GM12891 (cell line): Measurements from ENCODE around the gene ADD1.

Experiments
- DNase-seq: peaks from one replicate; pipeline ENCODE4 v3.0.0; 2011; ENCODE audit warnings: low spot score; ENCODE audit not compliant: insufficient read length
- FAIRE-seq: peaks from 2 replicates; lab custom pipeline; 2011; peaks lifted over from hg19 to GRCh38; lab: Jason Lieb, UNC
- PAX5 ChIP-seq: IDR thresholded peaks from 2 replicates; pipeline ENCODE4 v1.6.1; 2011; ENCODE audit warnings: low read length, moderate library complexity, mild to moderate bottlenecking; ENCODE audit not compliant: insufficient read depth, severe bottlenecking
- POLR2A ChIP-seq: IDR thresholded peaks from 2 replicates; pipeline ENCODE4 v1.6.1; 2011; ENCODE audit warnings: low read depth, low read length, control low read depth
- POLR2AphosphoS5 ChIP-seq: IDR thresholded peaks from 2 replicates; pipeline ENCODE4 v1.6.1; 2011; ENCODE audit warnings: low read depth, low read length, control low read depth
- POU2F2 ChIP-seq: IDR thresholded peaks from 2 replicates; pipeline ENCODE4 v1.6.1; 2011; ENCODE audit warnings: low read depth, mild to moderate bottlenecking, control low read depth, low read length, moderate library complexity
- SPI1 ChIP-seq: IDR thresholded peaks from 2 replicates; pipeline ENCODE4 v1.6.1; 2011; ENCODE audit warnings: low read depth, low read length, control low read depth
- TAF1 ChIP-seq: IDR thresholded peaks from 2 replicates; pipeline ENCODE4 v1.6.1; 2011; ENCODE audit warnings: low read depth, low read length, control low read depth

The ADD1 gene

DNA sequence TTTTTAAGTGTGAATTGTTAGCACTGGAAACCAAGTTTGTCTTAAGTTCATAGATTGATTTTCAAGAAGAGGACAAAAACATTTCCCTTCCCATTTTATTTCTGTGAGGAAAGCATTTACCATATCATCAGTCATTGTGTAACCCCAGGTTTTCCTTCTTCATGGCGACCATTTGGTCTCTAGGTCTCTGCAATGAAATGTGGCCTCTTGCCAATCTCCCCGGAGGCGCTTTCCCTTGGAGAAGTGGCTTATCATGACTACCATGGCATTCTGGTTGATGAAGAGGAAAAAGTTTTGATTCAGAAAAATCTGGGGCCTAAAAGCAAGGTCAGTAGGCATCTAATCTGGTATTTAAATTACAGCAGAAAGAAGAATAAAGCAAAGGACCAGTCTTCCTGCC is 54.4 kb downstream of the ADD1 start:
- no peak for FAIRE-seq
- no peak for DNase-seq
- TF ChIP-seq TAF1 (no peak), SPI1 (no peak), POU2F2 (no peak), POLR2AphosphoS5 (no peak), PAX5 (no peak), POLR2A (no peak)

DNA sequence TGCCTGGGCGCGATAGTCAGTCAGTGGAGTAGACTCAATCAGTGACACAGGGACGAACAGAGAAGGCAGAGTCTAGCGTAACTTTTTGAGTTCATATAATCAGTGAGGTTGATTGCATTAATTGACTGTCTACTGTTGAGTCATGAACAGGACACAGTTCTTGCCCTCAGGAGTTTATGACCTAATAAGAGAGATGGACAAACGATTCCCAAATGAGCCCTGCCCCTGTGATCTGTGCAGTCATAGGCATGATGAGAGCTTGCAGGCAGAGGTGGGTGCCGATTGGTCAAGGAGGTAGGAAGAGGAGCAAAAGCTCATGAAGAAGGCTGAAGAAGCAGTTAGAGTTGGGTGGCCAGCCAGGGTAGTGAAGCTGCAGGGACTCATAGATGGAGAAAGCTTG is 57.1 kb downstream of the ADD1 start:
- TF ChIP-seq POU2F2 (no peak), PAX5 (no peak), POLR2A (no peak), SPI1 (no peak), TAF1 (no peak), POLR2AphosphoS5 (no peak)
- DNase-seq: no peak
- no peak for FAIRE-seq

DNA sequence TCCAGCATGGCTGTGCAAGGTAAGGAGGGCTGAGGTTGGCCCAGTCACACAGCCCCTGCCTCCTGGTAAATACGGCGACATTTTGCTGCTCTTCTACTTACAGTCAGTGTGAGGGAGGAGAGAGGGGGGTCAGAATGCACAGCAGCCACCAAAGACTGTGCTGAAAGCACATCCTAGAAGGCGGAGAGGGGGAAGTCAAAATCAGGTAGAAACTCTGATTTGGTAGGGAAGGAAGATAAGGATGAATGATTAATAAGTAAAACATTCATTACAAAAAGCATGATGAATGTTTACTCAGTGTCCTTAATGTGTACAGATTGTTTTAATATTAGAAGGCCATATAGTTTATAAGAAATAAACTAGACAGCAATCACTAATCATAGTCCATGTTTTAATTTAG is 57.5 kb downstream of the ADD1 start:
- FAIRE-seq: no peak
- TF ChIP-seq SPI1 (no peak), POLR2A (no peak), PAX5 (no peak), POU2F2 (no peak), TAF1 (no peak), POLR2AphosphoS5 (no peak)

DNA sequence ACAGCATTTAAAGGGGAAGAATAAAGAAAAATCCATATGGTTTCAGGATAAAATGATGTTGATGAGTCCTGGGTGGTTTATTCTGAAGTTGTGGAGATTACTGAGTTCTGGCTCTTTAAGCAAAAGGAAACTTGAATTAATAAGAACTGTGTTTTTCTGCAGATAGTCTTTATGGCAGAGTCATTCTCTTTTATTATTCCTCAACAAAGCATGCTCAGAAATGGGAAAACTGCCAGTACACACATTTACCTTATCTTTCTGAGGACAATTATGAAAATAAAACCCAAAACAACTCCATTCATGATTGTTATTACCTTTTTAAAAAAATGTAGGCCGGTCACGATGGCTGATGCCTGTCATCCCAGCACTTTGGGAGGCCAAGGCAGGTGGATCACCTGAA is 58.5 kb downstream of the ADD1 start:
- no peak for TF ChIP-seq POLR2AphosphoS5
- TF ChIP-seq PAX5: no peak
- no peak for TF ChIP-seq POU2F2
- no peak for TF ChIP-seq TAF1
- no peak for TF ChIP-seq SPI1
- no peak for TF ChIP-seq POLR2A
- FAIRE-seq: no peak

More for the DNA sequence above, 57.5 kb downstream of the ADD1 start:
- no peak for DNase-seq

DNA sequence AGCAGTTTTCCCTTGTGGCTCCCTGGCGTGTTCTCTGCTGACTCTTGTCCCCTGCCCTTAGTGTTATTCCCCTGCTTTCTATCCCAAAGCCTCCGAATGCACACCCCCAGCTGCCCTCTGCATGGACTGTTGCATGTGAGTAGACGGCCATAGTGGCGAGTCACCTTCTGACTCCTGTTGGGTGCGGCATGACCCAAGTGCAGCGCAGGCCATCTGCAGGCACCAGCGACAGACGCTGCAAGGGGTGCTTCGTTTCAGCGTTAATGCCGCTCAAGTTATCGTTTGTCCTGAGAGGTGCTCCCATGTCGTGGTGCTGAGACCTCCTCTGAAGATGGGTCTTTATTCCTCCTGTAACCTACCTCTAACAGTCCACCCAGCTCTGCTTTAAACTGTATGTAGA is 61.9 kb downstream of the ADD1 start:
- TF ChIP-seq TAF1 (no peak), POU2F2 (no peak), POLR2AphosphoS5 (no peak), SPI1 (no peak), PAX5 (no peak), POLR2A (no peak)
- no peak for FAIRE-seq
- no peak for DNase-seq

More for the DNA sequence above, 58.5 kb downstream of the ADD1 start:
- no peak for DNase-seq

DNA sequence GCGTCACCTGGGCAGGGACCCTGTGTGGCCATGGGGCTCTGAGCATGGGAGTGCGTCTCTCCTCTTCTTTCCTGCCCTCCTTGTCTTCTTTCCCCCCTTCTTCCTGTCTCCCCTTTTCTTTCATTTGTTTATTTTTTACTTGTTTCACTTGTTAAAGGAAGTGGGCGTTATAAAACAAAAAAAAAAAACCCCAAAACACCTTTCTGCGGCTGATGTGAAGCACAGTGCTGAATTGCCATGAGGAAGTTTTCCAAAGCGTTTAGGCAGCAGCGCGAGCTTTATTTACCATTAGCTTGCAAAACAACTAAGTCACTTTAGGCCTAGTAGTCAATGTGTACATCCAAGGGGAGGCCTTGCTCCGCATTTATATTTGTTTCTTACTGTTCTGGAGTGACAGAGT is 62.6 kb downstream of the ADD1 start:
- FAIRE-seq: no peak
- no peak for TF ChIP-seq POU2F2
- no peak for TF ChIP-seq PAX5
- TF ChIP-seq POLR2AphosphoS5: no peak
- TF ChIP-seq SPI1: no peak
- no peak for TF ChIP-seq TAF1
- no peak for TF ChIP-seq POLR2A
- DNase-seq: no peak

DNA sequence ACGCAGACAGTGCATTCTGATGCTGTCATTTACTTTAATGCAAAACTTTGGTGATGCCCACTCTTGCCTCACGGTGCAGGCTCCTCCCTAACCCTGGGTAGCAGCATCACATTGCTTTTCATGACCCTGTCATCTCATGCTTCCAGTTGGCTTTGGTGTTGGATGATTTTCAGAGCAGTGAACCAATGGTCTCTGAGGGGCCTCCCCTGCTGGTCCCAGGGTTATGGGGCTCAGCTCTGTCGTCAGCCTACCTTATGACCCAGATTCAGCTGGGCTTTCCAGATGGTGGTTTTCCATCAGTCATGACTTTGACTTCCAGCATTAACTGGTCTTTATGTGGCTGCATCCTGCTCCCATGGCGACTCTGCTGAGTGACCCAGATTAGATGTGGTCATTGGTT is 63.6 kb downstream of the ADD1 start:
- DNase-seq (no peak), FAIRE-seq (peak; percentile 41)
- TF ChIP-seq TAF1: no peak
- TF ChIP-seq SPI1: no peak
- no peak for TF ChIP-seq POLR2AphosphoS5
- no peak for TF ChIP-seq PAX5
- no peak for TF ChIP-seq POLR2A
- no peak for TF ChIP-seq POU2F2

DNA sequence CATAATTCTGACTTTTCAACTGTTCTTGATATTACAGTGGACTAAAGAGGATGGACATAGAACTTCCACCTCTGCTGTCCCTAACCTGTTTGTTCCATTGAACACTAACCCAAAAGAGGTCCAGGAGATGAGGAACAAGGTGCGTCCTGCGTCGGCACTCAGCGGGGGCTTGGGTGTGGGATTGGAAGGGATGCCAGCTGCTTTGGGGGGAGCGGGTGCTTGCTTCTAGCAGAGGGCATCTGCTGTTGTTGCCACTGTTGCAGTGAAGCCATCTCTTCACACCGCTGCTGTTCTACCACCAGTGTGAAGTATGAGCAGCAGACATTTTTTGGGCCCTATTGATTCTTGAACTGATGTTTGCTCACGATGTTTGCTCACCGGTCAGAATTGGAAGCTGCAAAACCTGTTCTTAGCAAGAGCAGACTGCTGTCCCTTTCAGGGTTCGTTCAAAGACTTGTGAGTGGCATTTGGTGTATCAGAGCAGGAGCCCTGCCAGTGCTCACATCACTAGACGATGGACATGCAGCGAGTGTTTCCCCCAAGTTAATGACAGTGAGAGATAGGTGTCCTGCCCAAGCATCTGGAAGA is 64.2 kb downstream of the ADD1 start:
- FAIRE-seq: peak; percentile 48
- no peak for DNase-seq
- TF ChIP-seq POLR2A (no peak), TAF1 (no peak), SPI1 (no peak), PAX5 (no peak), POU2F2 (no peak), POLR2AphosphoS5 (no peak)

DNA sequence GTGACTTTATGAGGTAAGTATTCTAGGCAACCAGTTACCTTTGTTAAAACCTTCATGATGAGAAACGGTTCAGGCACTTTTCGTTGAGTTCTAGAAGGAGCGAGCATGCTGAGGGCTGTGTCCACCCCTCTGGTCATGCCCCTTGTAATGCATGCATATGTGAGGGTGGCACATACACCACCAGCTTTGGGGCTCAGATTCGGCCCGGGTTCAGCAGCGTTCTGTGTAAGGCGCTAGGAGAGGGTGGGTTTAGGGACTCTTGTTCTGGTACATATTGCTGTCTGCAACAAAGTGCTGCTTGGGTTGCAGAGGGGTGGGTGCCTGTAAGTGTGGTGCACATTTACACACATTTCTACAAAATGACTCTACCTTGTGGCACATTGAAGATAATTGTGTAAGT is 65.0 kb downstream of the ADD1 start:
- no peak for DNase-seq
- no peak for TF ChIP-seq POLR2AphosphoS5
- TF ChIP-seq POLR2A: no peak
- no peak for TF ChIP-seq SPI1
- no peak for TF ChIP-seq TAF1
- TF ChIP-seq POU2F2: no peak
- no peak for TF ChIP-seq PAX5
- no peak for FAIRE-seq

DNA sequence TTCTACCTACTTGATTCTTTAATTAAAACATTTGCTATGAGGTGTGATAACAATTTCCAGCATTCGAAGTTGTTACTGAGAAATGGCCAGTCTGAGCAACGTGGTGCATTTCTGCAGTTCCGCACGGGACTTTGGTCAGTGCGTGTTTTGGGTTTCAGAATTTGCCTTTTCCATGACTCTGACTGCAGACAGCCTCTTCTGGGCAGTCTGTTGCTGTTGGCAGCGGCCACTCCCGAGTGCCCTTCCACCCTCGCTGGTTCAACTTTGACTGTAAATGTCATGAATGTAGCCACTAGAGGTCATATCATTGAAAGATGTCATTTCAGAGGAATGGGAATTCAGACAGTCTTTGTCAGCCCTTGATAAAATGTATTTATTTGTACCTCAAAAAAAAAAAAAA is 65.9 kb downstream of the ADD1 start:
- no peak for FAIRE-seq
- TF ChIP-seq TAF1 (no peak), SPI1 (no peak), POLR2AphosphoS5 (no peak), POLR2A (no peak), PAX5 (no peak)
- no peak for DNase-seq

DNA sequence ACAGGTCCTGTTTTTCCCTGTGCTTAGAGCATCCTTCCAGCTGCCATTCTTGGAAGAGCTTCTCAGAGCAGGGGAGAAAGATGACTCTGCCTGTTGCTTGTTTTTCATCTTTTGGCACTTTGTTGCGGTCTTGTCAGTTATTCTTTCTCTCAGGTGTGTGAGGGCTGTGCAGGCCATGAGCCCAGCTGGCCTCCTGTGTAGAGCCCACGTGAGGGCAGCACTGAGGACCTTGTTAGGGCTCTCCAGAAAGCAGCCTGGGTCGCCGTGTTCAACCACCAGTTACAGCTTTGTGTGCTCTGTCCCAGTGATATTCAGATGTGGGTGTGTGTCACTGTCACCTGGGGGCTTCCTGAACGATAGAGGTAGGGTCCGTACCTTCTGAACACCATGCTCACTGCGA is 66.8 kb downstream of the ADD1 start:
- DNase-seq: no peak
- TF ChIP-seq SPI1: no peak
- TF ChIP-seq PAX5: no peak
- no peak for TF ChIP-seq TAF1
- TF ChIP-seq POLR2AphosphoS5: no peak
- FAIRE-seq: no peak

DNA sequence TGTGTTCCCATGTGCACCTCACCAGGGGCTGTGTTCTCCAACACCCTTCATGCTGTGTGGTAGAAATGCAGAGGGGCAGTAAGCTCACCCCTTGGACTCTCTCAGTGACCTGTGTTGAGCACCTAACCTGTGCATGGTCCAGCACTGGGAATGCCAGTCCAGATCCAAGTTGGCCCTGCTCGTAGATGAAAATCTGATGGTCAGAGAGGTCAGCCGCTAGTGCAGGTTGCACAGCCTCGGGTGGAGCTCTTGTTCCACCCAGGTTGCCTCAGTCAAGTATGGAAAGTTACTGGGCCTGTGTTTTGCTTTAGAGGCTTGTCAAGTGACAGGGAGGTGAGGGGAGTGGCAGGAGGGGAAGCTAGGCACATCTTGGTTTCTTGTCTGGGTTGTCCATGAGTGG is 68.2 kb downstream of the ADD1 start:
- no peak for FAIRE-seq

More for the DNA sequence above, 68.2 kb downstream of the ADD1 start:
- DNase-seq: no peak
- TF ChIP-seq POLR2AphosphoS5: no peak
- no peak for TF ChIP-seq SPI1
- TF ChIP-seq POLR2A: no peak
- no peak for TF ChIP-seq PAX5
- no peak for TF ChIP-seq TAF1
- no peak for TF ChIP-seq POU2F2
